Hypothalamus (tissue), 51 donors: ENCODE results near the gene OR52B6.
"Not testable (repeated sequence)": the region's sequence is repeated elsewhere in the genome, so short reads cannot be mapped to it uniquely, and the experiment has no call there.

Experiments used
- DNase-seq, 51 donors: peaks; one replicate each; lab custom pipeline; 2025; lab: John Stamatoyannopoulos, UW

The OR52B6 gene

GRCh38 chr11:5580577-5580976 is at the start of gene OR52B6:
Gene OR52B6 (plus strand): TSS chr11:5580877. CDS start chr11:5580877, 0 bp downstream.
- DNase-seq: no peak

DNA sequence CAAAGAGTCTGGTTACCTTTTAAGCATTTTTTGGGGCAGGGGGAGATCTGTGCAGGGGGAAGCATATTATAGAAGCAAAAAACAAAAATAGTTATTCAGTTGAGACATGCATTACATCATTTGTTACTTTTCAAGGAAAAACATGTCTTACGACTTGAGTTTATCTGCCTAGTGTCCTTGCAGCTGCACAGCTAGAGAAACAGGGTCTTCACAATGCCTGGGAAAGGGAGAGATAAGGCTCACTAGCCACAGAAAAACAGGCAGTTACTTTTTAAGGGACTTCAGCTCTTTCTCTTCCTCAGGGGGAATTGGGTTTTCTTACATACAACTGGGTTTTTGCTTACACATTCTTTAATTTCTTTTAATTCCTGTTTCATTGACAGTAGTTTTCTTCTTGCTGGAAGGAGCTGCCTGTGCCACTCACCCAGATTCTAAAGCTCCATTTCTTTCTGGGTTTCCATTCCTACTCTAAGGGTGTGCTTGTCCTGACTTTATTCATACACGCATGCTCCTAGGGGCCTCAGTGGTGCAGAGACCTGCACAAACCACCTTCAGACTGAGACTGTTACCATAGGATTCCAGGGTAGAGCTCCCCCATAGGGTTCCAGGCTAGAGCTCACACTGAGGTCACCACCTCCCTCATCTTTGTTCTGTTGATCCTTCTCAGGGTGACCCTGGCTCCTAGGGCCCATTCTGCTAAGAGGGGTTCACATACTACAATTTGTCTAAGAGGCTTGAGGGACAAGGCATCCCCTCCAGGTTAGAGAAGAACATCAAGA is 49.4 kb upstream of the OR52B6 start:
- DNase-seq: no peak

- DNase-seq: no peak
Measured at GRCh38 chr11:5534046-5534445, 46.6 kb upstream of the OR52B6 start.

- no peak for DNase-seq
Measured at GRCh38 chr11:5536482-5536881, 44.2 kb upstream of the OR52B6 start.

DNA sequence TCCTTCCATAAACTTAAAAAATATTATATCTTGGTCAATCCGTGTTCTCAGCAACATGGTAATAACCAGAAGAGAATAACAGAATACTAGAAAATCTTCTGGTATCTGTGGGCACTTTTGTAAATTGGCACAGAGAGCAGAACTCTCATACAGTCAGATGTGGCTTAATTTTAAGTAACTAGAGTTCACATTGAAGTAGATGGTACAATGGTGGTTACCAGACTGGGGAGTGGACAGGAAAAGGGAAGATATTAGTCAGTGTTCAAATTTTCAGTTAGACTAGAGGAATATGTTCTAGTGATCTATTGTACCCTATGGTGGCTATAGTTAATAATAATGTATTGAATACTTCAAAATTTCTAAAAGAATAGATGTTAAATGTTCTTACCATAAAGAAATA is 39.2 kb upstream of the OR52B6 start:
- DNase-seq: no peak

DNA sequence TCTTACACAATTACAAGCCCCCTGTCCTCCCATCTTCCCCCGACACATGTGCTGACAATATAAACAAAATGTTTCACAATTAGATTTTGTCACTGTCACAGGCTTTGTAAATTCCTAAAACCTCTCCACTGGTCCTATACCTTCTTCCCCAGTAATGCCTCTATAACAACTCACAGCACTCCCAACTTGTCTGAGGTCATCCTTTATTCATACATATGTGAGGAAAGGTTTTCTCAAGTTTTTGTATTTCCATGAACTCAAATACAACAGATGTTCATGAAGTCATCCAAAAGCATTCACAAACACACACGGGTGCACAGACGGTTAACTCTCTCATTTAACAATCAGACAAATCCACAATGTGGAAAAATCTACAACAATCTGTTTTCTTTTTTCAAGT is 34.2 kb upstream of the OR52B6 start:
- no peak for DNase-seq

DNA sequence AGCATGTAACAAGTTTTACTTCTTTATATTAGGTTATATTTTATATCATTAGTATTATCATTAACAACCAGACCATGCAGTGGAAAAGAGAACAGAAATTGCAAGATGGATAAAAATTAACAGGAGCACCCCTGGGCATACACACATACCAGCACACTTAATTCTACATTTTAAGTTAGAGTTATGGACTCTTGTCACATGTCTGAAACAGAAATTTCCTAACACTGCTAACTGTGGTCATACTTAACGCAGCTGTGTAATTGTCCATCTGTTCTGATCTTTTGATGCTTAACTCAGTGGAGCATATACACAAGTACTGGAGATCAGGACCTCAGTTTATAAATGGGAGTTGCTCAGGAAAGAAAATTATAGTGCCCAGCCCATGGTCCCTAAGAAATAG is 32.7 kb upstream of the OR52B6 start:
- DNase-seq: no peak

DNA sequence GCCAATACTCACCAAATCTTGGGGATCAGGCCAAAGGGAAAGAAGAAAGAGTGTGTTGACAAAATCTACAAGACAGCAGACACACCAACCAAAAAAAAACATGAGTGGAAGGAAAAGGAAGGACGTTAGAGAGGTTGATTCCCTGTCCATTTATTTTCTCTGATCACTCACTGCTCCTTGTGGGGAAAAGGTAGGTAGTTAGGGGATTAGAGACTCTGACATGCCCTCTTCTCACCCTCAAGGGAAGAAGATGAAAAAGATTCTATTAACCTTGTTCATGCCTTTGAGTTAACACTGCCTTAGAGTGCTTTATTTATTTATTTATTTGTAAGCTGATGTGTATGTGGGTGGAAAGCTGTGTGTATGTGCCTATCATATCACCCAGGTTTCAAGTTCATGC is 32.2 kb upstream of the OR52B6 start, which contains the start of gene OR52H1:
Gene OR52H1, minus strand, starts transcription at position 101 of the 400 bp plus-strand sequence. CDS start 3,035 bp downstream, outside the sequence.
- no peak for DNase-seq

GRCh38 chr11:5550440-5551095 is 30.1 kb upstream of the OR52B6 start:
- no peak for DNase-seq

- no peak for DNase-seq
Measured at GRCh38 chr11:5553343-5553742, 27.3 kb upstream of the OR52B6 start.

DNA sequence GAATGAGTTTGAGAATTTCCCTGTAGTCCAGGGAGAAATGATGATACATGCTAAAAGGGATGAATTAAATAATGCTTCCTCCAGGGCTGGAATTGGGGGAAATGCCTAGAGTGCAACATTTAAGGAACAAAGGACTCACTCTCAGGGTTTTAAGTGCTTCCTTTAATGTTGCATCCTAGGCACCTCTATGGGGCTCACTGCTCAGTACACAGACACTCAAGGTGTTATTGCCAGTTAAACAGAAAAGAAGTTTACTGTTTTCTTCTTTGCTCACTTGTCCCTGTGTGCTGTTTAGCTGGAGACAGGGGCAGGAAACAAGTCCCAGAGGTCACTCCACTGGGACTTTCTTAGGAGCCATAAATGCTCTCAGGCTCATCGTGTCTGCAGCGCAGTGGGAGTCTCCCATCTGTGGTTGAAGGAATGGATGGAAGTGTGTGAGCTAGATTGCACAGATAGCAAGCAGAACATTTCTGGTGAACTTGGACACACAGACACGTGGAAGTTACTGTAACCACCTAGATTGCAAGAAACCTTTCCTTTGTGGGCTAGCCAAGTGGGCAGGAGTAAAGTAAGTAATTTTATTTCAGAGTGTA is 24.0 kb upstream of the OR52B6 start:
- DNase-seq: no peak

- no peak for DNase-seq
Measured at GRCh38 chr11:5557751-5558150, 22.9 kb upstream of the OR52B6 start.

DNA sequence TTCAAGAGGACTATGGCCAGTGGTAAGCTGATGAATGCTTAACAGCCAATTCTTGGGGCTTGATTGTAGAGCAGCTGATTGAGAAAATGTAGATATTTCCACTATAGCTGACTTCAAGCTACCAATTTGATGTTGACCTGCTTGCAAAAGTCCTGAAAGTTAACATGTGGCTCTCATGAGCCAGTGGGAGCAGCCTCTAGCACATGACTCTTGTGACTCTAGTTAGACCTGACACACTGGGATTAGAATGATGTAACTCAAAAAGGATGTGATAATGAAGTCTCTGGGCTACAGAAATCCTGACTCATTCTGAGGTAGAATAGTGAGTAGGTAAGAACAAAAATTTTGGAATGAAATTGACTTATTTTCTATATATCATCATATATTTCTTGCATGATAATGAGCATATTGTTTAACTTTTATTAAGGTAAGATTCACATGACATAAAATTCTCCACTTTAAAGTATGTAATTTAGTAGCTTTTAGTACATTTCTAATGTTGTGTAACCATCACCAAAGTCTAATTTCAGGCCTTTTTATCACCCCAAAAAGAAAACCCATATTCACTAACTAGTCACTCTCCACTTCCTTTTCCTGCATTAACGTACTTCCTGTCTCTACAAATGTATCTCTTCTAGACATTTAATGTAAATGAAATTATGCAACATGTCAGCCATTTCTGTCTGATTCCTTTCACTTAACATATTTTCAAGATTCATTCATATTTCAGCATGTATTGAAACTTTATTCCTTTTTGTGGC is 16.2 kb upstream of the OR52B6 start:
- DNase-seq: no peak

GRCh38 chr11:5574654-5575053 is 6.0 kb upstream of the OR52B6 start:
- DNase-seq: no peak

- no peak for DNase-seq
Measured at GRCh38 chr11:5575152-5575551, 5.5 kb upstream of the OR52B6 start.

DNA sequence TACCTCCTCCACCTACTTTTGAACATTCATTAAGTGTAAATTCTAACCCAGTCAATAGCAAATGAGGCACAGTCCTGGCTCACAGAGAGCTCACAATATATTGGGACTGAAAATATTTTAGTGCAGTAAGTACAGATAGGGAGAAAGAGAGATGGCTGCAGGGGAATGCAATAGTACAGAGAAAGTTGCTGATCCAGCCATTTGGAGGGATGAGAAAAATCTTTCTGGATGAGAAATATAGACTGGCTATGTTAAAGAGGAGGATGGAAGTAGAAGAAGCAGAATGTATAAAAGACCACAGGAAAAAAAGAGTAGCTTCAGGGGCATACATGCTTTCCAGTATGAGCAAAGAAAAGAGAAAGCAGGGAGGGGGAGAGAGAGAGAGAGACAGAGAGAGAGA is 3.6 kb upstream of the OR52B6 start:
- no peak for DNase-seq

DNA sequence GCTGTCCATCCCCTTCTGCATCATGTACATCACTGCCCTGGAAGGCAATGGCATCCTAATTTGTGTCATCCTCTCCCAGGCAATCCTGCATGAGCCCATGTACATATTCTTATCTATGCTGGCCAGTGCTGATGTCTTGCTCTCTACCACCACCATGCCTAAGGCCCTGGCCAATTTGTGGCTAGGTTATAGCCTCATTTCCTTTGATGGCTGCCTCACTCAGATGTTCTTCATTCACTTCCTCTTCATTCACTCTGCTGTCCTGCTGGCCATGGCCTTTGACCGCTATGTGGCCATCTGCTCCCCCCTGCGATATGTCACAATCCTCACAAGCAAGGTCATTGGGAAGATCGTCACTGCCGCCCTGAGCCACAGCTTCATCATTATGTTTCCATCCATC is 337 bp downstream of the OR52B6 start:
- no peak for DNase-seq

DNA sequence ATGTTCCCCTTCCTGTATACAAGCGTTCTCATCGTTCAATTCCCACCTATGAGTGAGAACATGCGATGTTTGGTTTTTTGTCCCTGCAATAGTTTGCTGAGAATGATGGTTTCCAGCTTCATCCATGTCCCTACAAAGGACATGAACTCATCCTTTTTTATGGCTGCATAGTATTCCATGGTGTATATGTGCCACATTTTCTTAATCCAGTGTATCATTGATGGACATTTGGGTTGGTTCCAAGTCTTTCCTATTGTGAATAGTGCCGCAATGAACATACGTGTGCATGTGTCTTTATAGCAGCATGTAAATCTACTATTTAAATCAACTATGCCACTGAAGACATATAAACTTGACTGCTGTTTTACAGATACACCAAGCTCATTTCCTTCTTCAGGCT is 3.8 kb downstream of the OR52B6 start:
- not testable (repeated sequence) for DNase-seq

DNA sequence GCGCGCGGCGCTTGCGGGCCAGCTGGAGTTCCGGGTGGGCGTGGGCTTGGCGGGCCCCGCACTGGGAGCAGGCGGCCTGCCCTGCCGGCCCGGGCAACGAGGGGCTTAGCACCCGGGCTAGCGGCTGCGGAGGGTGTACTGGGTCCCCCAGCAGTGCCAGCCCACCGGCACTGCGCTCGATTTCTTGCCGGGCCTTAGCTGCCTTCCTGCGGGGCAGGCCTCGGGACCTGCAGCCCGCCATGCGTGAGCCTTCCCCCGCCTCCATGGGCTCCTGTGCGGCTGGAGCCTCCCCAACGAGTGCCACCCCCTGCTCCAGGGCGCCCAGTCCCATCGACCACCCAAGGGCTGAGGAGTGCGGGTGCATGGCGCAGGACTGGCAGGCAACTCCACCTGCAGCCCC is 9.2 kb downstream of the OR52B6 start:
- not testable (repeated sequence) for DNase-seq

DNA sequence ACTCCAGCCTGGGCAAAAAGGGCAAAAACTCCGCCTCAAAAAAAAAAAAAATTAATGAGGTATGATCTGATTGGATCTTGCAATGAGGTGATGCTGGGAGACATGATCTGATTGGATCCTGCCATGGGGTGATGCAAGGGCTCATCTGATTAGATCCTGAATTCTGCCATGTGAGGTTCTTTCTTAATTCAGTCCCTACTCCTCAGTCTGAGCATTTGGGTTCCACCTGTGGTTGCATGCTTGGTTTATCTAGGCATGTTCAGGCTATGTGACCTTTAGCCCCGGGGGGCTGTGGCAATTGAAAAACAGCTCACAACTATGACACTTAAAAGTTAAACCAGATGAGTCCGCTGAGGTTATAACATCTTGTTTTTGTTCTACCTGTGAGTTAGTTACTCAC is 10.9 kb downstream of the OR52B6 start:
- DNase-seq: no peak

GRCh38 chr11:5592615-5593014 is 11.9 kb downstream of the OR52B6 start:
- DNase-seq: no peak
